ENCODE data around the gene FDPS. TPM values are rescaled to one million over a fixed set of nuclear protein-coding genes. Genes with fewer than 3 reads are reported as not detected.

The FDPS gene
- polyA plus RNA-seq, 4 donors, result 172 to 343 (median 195) TPM

DNA sequence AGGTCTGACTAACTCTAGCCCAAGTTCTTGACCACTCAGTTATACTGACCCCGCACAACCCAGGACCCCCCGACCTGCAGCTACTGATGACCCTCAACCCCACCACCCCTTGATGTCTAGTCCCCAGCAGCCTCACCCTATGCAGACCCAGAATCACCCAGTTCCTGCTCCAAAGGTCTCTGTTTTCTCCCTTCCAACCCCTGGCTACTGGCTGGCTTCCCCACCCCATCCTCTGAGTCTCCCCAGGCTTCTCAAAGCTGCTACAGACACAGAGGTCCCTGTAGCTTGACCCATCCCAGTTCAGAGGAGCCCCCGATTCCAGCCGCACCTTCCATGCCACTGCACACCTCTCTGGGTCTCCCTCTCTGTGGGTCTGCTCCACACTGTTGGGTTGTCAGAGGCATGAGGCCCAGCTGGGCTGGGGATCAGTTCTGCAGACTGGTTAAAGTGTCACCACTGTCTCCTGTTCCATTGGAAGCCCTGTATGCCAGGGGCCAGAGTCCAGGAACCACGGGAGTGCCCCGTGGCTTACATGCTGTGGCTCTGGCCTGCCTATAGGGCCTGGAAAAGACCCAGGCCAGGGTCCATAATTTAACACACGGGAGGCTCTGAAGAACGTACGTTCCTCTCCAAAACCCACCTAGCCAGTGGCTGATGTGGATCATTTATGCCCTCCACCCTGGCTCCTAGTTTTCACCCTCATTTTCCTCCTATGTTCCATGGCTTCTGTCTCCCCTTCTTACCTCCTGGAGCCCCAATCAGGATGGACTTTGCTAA, 7.9 kb upstream of the FDPS start:
- Histone ChIP-seq H3K4me3 (ENCODE audit: low read depth in 1 of 3, low read length in 3 of 3) (peak overlapping the region in 1 of 3 donors; percentile 18), H3K36me3 (ENCODE audit: control insufficient read depth in 3 of 3, insufficient read depth in 2 of 3, low read depth in 1 of 3, low read length in 3 of 3) (peaks cover 0 to 7% (median 0%) of the 10 kb centered on the region in 3 donors), H3K9me3 (ENCODE audit: control insufficient read depth in 2 of 2, insufficient read depth in 1 of 2, low read depth in 1 of 2, low read length in 1 of 2) (no peaks in the 10 kb centered on the region), H3K27me3 (ENCODE audit: control insufficient read depth in 3 of 3, insufficient read depth in 3 of 3, low read length in 3 of 3) (peaks cover 0 to 16% (median 5%) of the 10 kb centered on the region in 3 donors), H3K4me1 (ENCODE audit: control insufficient read depth in 3 of 3, insufficient read depth in 2 of 3, low read depth in 1 of 3, low read length in 2 of 3) (peaks cover 0 to 30% (median 4%) of the 10 kb centered on the region in 3 donors), H3K27ac (ENCODE audit: low read depth in 1 of 3, low read length in 2 of 3) (peak overlapping the region; percentile 9 to 91 (median 79))
- DNase-seq, result peak; percentile 90 to 91
- WGBS, 3 donors, result 23 to 71% (median 42%) methylated on average over 9 of the region's 9 CpGs
- FAIRE-seq, result no peak

DNA sequence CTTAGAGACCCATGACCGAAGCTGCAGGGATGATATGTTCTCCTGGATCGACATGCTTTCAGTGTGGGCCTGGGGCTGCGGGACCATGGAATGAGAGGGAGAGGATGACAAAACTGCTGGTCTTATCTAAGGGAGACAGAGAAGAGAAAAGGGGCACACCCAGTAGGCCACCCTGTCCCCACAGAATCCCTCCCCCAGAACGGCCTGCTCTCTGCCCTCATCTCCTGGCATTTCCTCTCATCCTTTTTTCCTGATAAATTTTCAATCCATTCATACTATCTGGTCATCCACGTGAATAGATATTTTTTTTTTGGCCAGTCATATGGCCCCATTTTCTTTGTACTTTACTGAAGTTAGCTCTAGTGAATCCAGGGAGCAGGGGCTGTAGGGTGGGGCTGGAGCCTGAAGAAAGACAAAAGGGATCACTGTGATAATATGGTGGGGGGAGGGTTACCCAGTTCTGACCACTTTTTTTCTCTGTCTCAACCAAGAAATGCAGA, 7.3 kb upstream of the FDPS start, which contains the start of gene PKLR:
Gene PKLR, minus strand, starts transcription at position 97 of the 500 bp plus-strand sequence. Its CDS starts 43 bp downstream, at position 54.
- DNase-seq (no peak), FAIRE-seq (no peak)
- Histone ChIP-seq H3K27me3 (ENCODE audit: control insufficient read depth in 3 of 3, insufficient read depth in 3 of 3, low read length in 3 of 3) (peaks cover 0 to 11% (median 0%) of the 10 kb centered on the region in 3 donors), H3K36me3 (ENCODE audit: control insufficient read depth in 3 of 3, insufficient read depth in 2 of 3, low read depth in 1 of 3, low read length in 3 of 3) (peaks cover 0 to under 1% (median 0%) of the 10 kb centered on the region in 3 donors), H3K4me1 (ENCODE audit: control insufficient read depth in 3 of 3, insufficient read depth in 2 of 3, low read depth in 1 of 3, low read length in 2 of 3) (peaks cover 0 to 28% (median 4%) of the 10 kb centered on the region in 3 donors), H3K9me3 (ENCODE audit: control insufficient read depth in 2 of 2, insufficient read depth in 1 of 2, low read depth in 1 of 2, low read length in 1 of 2) (no peaks in the 10 kb centered on the region), H3K4me3 (ENCODE audit: low read depth in 1 of 3, low read length in 3 of 3) (peak within 1 kb of the TSS in 1 of 3 donors; percentile 18), H3K27ac (ENCODE audit: low read depth in 1 of 3, low read length in 2 of 3) (peak within 1 kb of the TSS; percentile 9 to 91 (median 79))
- 74 to 89% (median 75%) methylated on average over 5 of the region's 5 CpGs for WGBS, 3 donors

DNA sequence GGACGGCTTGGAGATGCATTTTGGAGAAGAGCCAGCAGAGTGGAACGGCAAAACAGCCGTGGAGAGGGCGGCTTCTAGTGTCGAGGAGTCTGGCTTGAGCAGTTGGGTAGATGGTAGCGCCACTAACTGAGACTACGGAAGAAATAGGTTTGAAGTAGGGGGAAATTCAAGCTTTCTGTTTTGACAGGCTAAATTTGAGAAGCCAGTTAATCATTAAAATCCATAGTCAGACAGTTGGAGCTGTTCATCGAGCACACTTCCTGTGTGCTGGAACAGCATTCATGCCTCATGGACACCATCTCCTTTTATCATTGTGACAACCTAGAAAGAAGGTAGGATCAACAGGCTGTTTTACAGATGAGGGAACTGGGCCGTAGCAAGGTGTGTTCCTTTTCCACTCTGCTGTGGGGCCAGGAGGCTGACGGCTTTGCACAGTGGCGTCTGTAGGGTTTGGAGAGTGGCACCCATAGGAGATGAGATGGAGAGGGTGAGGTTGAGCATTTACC, 4.1 kb upstream of the FDPS start:
- FAIRE-seq, result no peak
- Histone ChIP-seq H3K9me3 (ENCODE audit: control insufficient read depth in 2 of 2, insufficient read depth in 1 of 2, low read depth in 1 of 2, low read length in 1 of 2) (no peaks in the 10 kb centered on the region), H3K4me3 (ENCODE audit: low read depth in 1 of 3, low read length in 3 of 3) (no peak overlapping the region), H3K4me1 (ENCODE audit: control insufficient read depth in 3 of 3, insufficient read depth in 2 of 3, low read depth in 1 of 3, low read length in 2 of 3) (peaks cover 0 to 31% (median 4%) of the 10 kb centered on the region in 3 donors), H3K27ac (ENCODE audit: low read depth in 1 of 3, low read length in 2 of 3) (no peak overlapping the region), H3K27me3 (ENCODE audit: control insufficient read depth in 3 of 3, insufficient read depth in 3 of 3, low read length in 3 of 3) (no peaks in the 10 kb centered on the region), H3K36me3 (ENCODE audit: control insufficient read depth in 3 of 3, insufficient read depth in 2 of 3, low read depth in 1 of 3, low read length in 3 of 3) (no peaks in the 10 kb centered on the region)
- WGBS, 3 donors, result 49 to 71% (median 54%) methylated on average over 11 of the region's 11 CpGs
- DNase-seq, result peak in 1 of 2 donors; percentile 31

- FAIRE-seq (no peak), DNase-seq (no peak)
- 76 to 85% (median 78%) methylated on average over 7 of the region's 7 CpGs for WGBS, 3 donors
- Histone ChIP-seq H3K4me1 (ENCODE audit: control insufficient read depth in 3 of 3, insufficient read depth in 2 of 3, low read depth in 1 of 3, low read length in 2 of 3) (peaks cover 0 to 25% (median 0%) of the 10 kb centered on the region in 3 donors), H3K27me3 (ENCODE audit: control insufficient read depth in 3 of 3, insufficient read depth in 3 of 3, low read length in 3 of 3) (no peaks in the 10 kb centered on the region), H3K36me3 (ENCODE audit: control insufficient read depth in 3 of 3, insufficient read depth in 2 of 3, low read depth in 1 of 3, low read length in 3 of 3) (peaks cover 0 to 6% (median 0%) of the 10 kb centered on the region in 3 donors), H3K9me3 (ENCODE audit: control insufficient read depth in 2 of 2, insufficient read depth in 1 of 2, low read depth in 1 of 2, low read length in 1 of 2) (no peaks in the 10 kb centered on the region), H3K27ac (ENCODE audit: low read depth in 1 of 3, low read length in 2 of 3) (no peak overlapping the region), H3K4me3 (ENCODE audit: low read depth in 1 of 3, low read length in 3 of 3) (no peak overlapping the region)
These were observed 2.7 kb upstream of the FDPS start for GRCh38 chr1:155305881-155306391.

- peak overlapping the region in 1 of 3 donors; percentile 85 for H3K27ac ChIP-seq (ENCODE audit: low read depth in 1 of 3, low read length in 2 of 3)
- no peak for FAIRE-seq
- DNase-seq, result peak in 1 of 2 donors; percentile 46
- peaks cover 0 to 16% (median 0%) of the 10 kb centered on the region in 3 donors for H3K36me3 ChIP-seq (ENCODE audit: control insufficient read depth in 3 of 3, insufficient read depth in 2 of 3, low read depth in 1 of 3, low read length in 3 of 3)
- no peaks in the 10 kb centered on the region for H3K9me3 ChIP-seq (ENCODE audit: control insufficient read depth in 2 of 2, insufficient read depth in 1 of 2, low read depth in 1 of 2, low read length in 1 of 2)
- 60 to 80% (median 67%) methylated on average over 6 of the region's 6 CpGs for WGBS, 3 donors
- no peaks in the 10 kb centered on the region for H3K27me3 ChIP-seq (ENCODE audit: control insufficient read depth in 3 of 3, insufficient read depth in 3 of 3, low read length in 3 of 3)
- H3K4me3 ChIP-seq (ENCODE audit: low read depth in 1 of 3, low read length in 3 of 3), result no peak overlapping the region
- peaks cover 0 to 15% (median 0%) of the 10 kb centered on the region in 3 donors for H3K4me1 ChIP-seq (ENCODE audit: control insufficient read depth in 3 of 3, insufficient read depth in 2 of 3, low read depth in 1 of 3, low read length in 2 of 3)
These were observed 1.4 kb upstream of the FDPS start for GRCh38 chr1:155307247-155307740.

- no peak for FAIRE-seq
- H3K4me3 ChIP-seq (ENCODE audit: low read depth in 1 of 3, low read length in 3 of 3), result peak overlapping the region; percentile 68 to 90 (median 75)
- peak; percentile 57 to 61 for DNase-seq
- H3K9me3 ChIP-seq (ENCODE audit: control insufficient read depth in 2 of 2, insufficient read depth in 1 of 2, low read depth in 1 of 2, low read length in 1 of 2), result no peaks in the 10 kb centered on the region
- no peaks in the 10 kb centered on the region for H3K27me3 ChIP-seq (ENCODE audit: control insufficient read depth in 3 of 3, insufficient read depth in 3 of 3, low read length in 3 of 3)
- peak overlapping the region; percentile 77 to 95 (median 90) for H3K27ac ChIP-seq (ENCODE audit: low read depth in 1 of 3, low read length in 2 of 3)
- WGBS, 3 donors, result 1 to 12% (median 3%) methylated on average over 11 of the region's 11 CpGs
- H3K36me3 ChIP-seq (ENCODE audit: control insufficient read depth in 3 of 3, insufficient read depth in 2 of 3, low read depth in 1 of 3, low read length in 3 of 3), result peaks cover 0 to 35% (median 5%) of the 10 kb centered on the region in 3 donors
- peaks cover 0 to 13% (median 0%) of the 10 kb centered on the region in 3 donors for H3K4me1 ChIP-seq (ENCODE audit: control insufficient read depth in 3 of 3, insufficient read depth in 2 of 3, low read depth in 1 of 3, low read length in 2 of 3)
These were observed 856 bp downstream of the FDPS start for GRCh38 chr1:155309423-155310021.

- Histone ChIP-seq H3K27me3 (ENCODE audit: control insufficient read depth in 3 of 3, insufficient read depth in 3 of 3, low read length in 3 of 3) (no peaks in the 10 kb centered on the region), H3K9me3 (ENCODE audit: control insufficient read depth in 2 of 2, insufficient read depth in 1 of 2, low read depth in 1 of 2, low read length in 1 of 2) (no peaks in the 10 kb centered on the region), H3K36me3 (ENCODE audit: control insufficient read depth in 3 of 3, insufficient read depth in 2 of 3, low read depth in 1 of 3, low read length in 3 of 3) (peaks cover 0 to 46% (median 5%) of the 10 kb centered on the region in 3 donors), H3K4me3 (ENCODE audit: low read depth in 1 of 3, low read length in 3 of 3) (no peak overlapping the region), H3K4me1 (ENCODE audit: control insufficient read depth in 3 of 3, insufficient read depth in 2 of 3, low read depth in 1 of 3, low read length in 2 of 3) (peaks cover 0 to 28% (median 2%) of the 10 kb centered on the region in 3 donors), H3K27ac (ENCODE audit: low read depth in 1 of 3, low read length in 2 of 3) (no peak overlapping the region)
- WGBS, 3 donors, result 88 to 92% (median 88%) methylated on average over 8 of the region's 8 CpGs
- DNase-seq (no peak), FAIRE-seq (no peak)
These were observed 4.6 kb downstream of the FDPS start for GRCh38 chr1:155313261-155313660.

GRCh38 chr1:155316922-155317321, 8.3 kb downstream of the FDPS start:
- H3K4me1 ChIP-seq (ENCODE audit: control insufficient read depth in 3 of 3, insufficient read depth in 2 of 3, low read depth in 1 of 3, low read length in 2 of 3), result peaks cover 0 to 41% (median 9%) of the 10 kb centered on the region in 3 donors
- no peaks in the 10 kb centered on the region for H3K9me3 ChIP-seq (ENCODE audit: control insufficient read depth in 2 of 2, insufficient read depth in 1 of 2, low read depth in 1 of 2, low read length in 1 of 2)
- H3K27ac ChIP-seq (ENCODE audit: low read depth in 1 of 3, low read length in 2 of 3), result peak overlapping the region in 2 of 3 donors; percentile 22 to 61
- DNase-seq (peak; percentile 71 to 81), FAIRE-seq (no peak)
- H3K27me3 ChIP-seq (ENCODE audit: control insufficient read depth in 3 of 3, insufficient read depth in 3 of 3, low read length in 3 of 3), result no peaks in the 10 kb centered on the region
- peaks cover 0 to 55% (median 5%) of the 10 kb centered on the region in 3 donors for H3K36me3 ChIP-seq (ENCODE audit: control insufficient read depth in 3 of 3, insufficient read depth in 2 of 3, low read depth in 1 of 3, low read length in 3 of 3)
- no peak overlapping the region for H3K4me3 ChIP-seq (ENCODE audit: low read depth in 1 of 3, low read length in 3 of 3)
- 27 to 68% (median 52%) methylated on average over 3 of the region's 3 CpGs for WGBS, 3 donors
